ENCODE data around the gene RAB6A. TPM values are rescaled to one million over a fixed set of nuclear protein-coding genes. Genes with fewer than 3 reads are reported as not detected.
"Not testable (repeated sequence)": the region's sequence is repeated elsewhere in the genome, so short reads cannot be mapped to it uniquely, and the experiment has no call there.

The RAB6A gene
- total RNA-seq, 1 donor from 2014 or later = 87.2 TPM

GRCh38 chr11:73734011-73734410 is 26.9 kb downstream of the RAB6A start:
- not testable (repeated sequence) for H3K9ac ChIP-seq (ENCODE audit: low read depth in 1 of 3, low read length in 3 of 3); H3K4me3 ChIP-seq (ENCODE audit: low read length in 3 of 3); H3K4me1 ChIP-seq (ENCODE audit: control insufficient read depth in 3 of 3, insufficient read depth in 3 of 3, low read length in 3 of 3); H3K9me3 ChIP-seq (ENCODE audit: control insufficient read depth in 3 of 3, low read length in 3 of 3); H3K27ac ChIP-seq (ENCODE audit: low read depth, low read length); H3K27me3 ChIP-seq (ENCODE audit: control insufficient read depth in 3 of 3, insufficient read depth in 3 of 3, low read length in 3 of 3); H3K36me3 ChIP-seq (ENCODE audit: control insufficient read depth in 3 of 3, insufficient read depth in 3 of 3, low read length in 3 of 3)

DNA sequence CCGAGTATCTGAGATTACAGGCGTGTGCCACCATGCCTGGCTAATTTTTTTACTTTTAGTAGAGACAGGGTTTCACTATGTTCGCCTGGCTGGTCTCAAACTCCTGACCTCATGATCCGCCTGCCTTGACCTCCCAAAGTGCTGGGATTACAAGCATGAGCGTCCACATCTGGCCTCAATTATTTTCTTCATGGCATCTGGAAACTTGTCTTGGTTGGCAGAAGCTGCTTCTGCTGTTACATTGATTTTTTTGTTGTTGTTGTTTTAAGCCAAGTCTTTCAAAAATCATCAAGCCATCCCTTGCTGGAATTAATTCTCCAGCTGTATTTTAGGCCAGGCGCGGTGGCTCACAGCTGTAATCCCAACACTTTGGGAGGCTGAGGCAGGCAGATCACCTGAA is 27.9 kb downstream of the RAB6A start:
- H3K27me3 ChIP-seq (ENCODE audit: control insufficient read depth in 3 of 3, insufficient read depth in 3 of 3, low read length in 3 of 3); H3K4me1 ChIP-seq (ENCODE audit: control insufficient read depth in 3 of 3, insufficient read depth in 3 of 3, low read length in 3 of 3): not testable (repeated sequence)

DNA sequence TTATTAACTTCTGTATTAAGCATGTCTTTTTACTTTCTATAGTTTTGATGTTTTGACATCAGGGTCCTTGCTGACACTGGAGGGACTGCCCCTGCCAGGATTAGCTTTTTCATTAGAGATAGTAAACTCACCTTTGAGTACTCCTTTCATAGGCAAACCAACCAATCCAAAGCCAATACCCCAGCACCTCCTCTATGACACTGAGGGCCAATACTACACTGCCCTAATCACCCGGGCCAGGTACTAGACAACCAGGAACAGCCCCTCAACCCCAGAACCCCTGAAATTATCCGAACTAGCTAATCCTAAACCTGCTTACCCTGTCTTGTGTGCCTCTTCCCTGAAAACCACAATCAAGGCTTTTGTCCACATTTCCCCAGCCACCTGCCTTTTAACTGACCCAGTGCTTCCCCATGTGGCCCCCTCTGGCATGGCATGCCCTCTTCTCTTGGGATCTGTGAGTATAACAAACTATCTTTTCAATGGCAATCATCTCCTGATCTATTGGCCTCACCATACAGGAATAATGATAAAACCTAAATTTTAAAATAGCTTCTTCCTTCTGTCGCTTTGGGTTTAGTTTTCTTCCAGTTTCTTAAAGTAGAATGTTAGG is 31.2 kb downstream of the RAB6A start:
- Histone ChIP-seq H3K9me3 (ENCODE audit: control insufficient read depth in 3 of 3, low read length in 3 of 3) (no peaks in the 10 kb centered on the region), H3K36me3 (ENCODE audit: control insufficient read depth in 3 of 3, insufficient read depth in 3 of 3, low read length in 3 of 3) (peaks cover 0 to 2% (median 2%) of the 10 kb centered on the region in 3 donors), H3K27me3 (ENCODE audit: control insufficient read depth in 3 of 3, insufficient read depth in 3 of 3, low read length in 3 of 3) (no peaks in the 10 kb centered on the region), H3K4me1 (ENCODE audit: control insufficient read depth in 3 of 3, insufficient read depth in 3 of 3, low read length in 3 of 3) (no peaks in the 10 kb centered on the region), H3K4me3 (ENCODE audit: low read length in 3 of 3) (no peak overlapping the region), H3K9ac (ENCODE audit: low read depth in 1 of 3, low read length in 3 of 3) (no peak overlapping the region), H3K27ac (ENCODE audit: low read depth, low read length) (no peak overlapping the region)

More for the DNA sequence above, 27.9 kb downstream of the RAB6A start:
- H3K9ac ChIP-seq (ENCODE audit: low read depth in 1 of 3, low read length in 3 of 3); H3K27ac ChIP-seq (ENCODE audit: low read depth, low read length); H3K36me3 ChIP-seq (ENCODE audit: control insufficient read depth in 3 of 3, insufficient read depth in 3 of 3, low read length in 3 of 3); H3K9me3 ChIP-seq (ENCODE audit: control insufficient read depth in 3 of 3, low read length in 3 of 3); H3K4me3 ChIP-seq (ENCODE audit: low read length in 3 of 3): not testable (repeated sequence)

GRCh38 chr11:73728000-73728399 is 32.9 kb downstream of the RAB6A start:
- no peaks in the 10 kb centered on the region for H3K4me1 ChIP-seq (ENCODE audit: control insufficient read depth in 3 of 3, insufficient read depth in 3 of 3, low read length in 3 of 3)
- no peaks in the 10 kb centered on the region for H3K27me3 ChIP-seq (ENCODE audit: control insufficient read depth in 3 of 3, insufficient read depth in 3 of 3, low read length in 3 of 3)
- H3K36me3 ChIP-seq (ENCODE audit: control insufficient read depth in 3 of 3, insufficient read depth in 3 of 3, low read length in 3 of 3) = peaks cover 0 to 2% (median 2%) of the 10 kb centered on the region in 3 donors
- H3K9ac ChIP-seq (ENCODE audit: low read depth in 1 of 3, low read length in 3 of 3) = no peak overlapping the region
- H3K27ac ChIP-seq (ENCODE audit: low read depth, low read length) = no peak overlapping the region
- no peak overlapping the region for H3K4me3 ChIP-seq (ENCODE audit: low read length in 3 of 3)
- no peaks in the 10 kb centered on the region for H3K9me3 ChIP-seq (ENCODE audit: control insufficient read depth in 3 of 3, low read length in 3 of 3)

- H3K9ac ChIP-seq (ENCODE audit: low read depth in 1 of 3, low read length in 3 of 3) = no peak overlapping the region
- H3K9me3 ChIP-seq (ENCODE audit: control insufficient read depth in 3 of 3, low read length in 3 of 3) = no peaks in the 10 kb centered on the region
- no peaks in the 10 kb centered on the region for H3K4me1 ChIP-seq (ENCODE audit: control insufficient read depth in 3 of 3, insufficient read depth in 3 of 3, low read length in 3 of 3)
- no peak overlapping the region for H3K4me3 ChIP-seq (ENCODE audit: low read length in 3 of 3)
- peaks cover 0 to 2% (median 2%) of the 10 kb centered on the region in 3 donors for H3K36me3 ChIP-seq (ENCODE audit: control insufficient read depth in 3 of 3, insufficient read depth in 3 of 3, low read length in 3 of 3)
- H3K27me3 ChIP-seq (ENCODE audit: control insufficient read depth in 3 of 3, insufficient read depth in 3 of 3, low read length in 3 of 3) = no peaks in the 10 kb centered on the region
- H3K27ac ChIP-seq (ENCODE audit: low read depth, low read length) = no peak overlapping the region
These were observed 34.0 kb downstream of the RAB6A start for GRCh38 chr11:73726825-73727224.

- Histone ChIP-seq H3K36me3 (ENCODE audit: control insufficient read depth in 3 of 3, insufficient read depth in 3 of 3, low read length in 3 of 3) (peaks cover 0 to 7% (median 6%) of the 10 kb centered on the region in 3 donors), H3K4me1 (ENCODE audit: control insufficient read depth in 3 of 3, insufficient read depth in 3 of 3, low read length in 3 of 3) (no peaks in the 10 kb centered on the region), H3K4me3 (ENCODE audit: low read length in 3 of 3) (no peak overlapping the region), H3K27me3 (ENCODE audit: control insufficient read depth in 3 of 3, insufficient read depth in 3 of 3, low read length in 3 of 3) (no peaks in the 10 kb centered on the region), H3K9ac (ENCODE audit: low read depth in 1 of 3, low read length in 3 of 3) (no peak overlapping the region), H3K9me3 (ENCODE audit: control insufficient read depth in 3 of 3, low read length in 3 of 3) (no peaks in the 10 kb centered on the region), H3K27ac (ENCODE audit: low read depth, low read length) (no peak overlapping the region)
These were observed 43.7 kb downstream of the RAB6A start for GRCh38 chr11:73717136-73717535.

DNA sequence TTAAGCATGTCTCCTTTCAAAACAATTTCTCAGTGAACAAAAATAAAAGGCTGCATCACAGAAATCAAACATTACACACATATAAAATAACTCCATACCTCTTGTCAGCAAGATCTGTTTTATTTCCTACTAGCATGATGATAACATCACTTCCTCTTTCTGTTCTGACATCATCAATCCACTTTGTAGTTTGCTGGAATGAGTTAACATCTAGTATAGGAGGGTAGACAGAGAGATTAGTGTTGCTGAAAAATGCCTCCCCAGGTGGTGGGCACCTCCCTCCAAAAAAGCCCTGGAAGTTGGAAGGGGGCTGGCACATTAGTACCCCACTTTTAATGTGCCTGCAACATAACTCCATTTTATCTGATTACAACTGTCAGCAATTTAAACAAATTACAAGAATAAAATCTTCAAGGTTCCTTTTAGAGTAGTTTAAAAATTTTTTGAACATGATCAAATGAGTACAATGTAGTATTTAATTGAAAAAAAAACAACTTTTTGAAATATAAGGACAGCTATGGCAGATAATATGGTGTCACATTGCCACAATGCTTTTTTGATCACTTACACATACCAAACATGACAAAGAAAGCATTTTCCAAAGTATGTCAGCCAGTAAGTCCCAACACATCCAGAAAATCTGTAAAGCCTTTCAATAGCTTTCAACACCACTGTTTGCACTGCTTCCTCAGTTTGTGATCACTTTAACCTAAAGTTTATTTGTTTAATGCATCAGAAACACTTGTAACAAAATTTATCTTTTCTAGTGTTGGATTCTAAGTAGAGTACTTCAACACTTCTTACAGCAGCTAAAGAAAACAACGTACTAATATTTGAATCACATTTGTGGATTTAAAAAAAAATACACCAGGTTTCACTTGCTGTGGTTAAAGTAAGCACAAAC is 44.5 kb downstream of the RAB6A start:
- no peak overlapping the region for H3K27ac ChIP-seq (ENCODE audit: low read depth, low read length)
- H3K4me3 ChIP-seq (ENCODE audit: low read length in 3 of 3) = no peak overlapping the region
- peaks cover 0 to 7% (median 6%) of the 10 kb centered on the region in 3 donors for H3K36me3 ChIP-seq (ENCODE audit: control insufficient read depth in 3 of 3, insufficient read depth in 3 of 3, low read length in 3 of 3)
- H3K27me3 ChIP-seq (ENCODE audit: control insufficient read depth in 3 of 3, insufficient read depth in 3 of 3, low read length in 3 of 3) = no peaks in the 10 kb centered on the region
- no peak overlapping the region for H3K9ac ChIP-seq (ENCODE audit: low read depth in 1 of 3, low read length in 3 of 3)
- no peaks in the 10 kb centered on the region for H3K4me1 ChIP-seq (ENCODE audit: control insufficient read depth in 3 of 3, insufficient read depth in 3 of 3, low read length in 3 of 3)
- no peaks in the 10 kb centered on the region for H3K9me3 ChIP-seq (ENCODE audit: control insufficient read depth in 3 of 3, low read length in 3 of 3)

GRCh38 chr11:73715541-73715940 is 45.3 kb downstream of the RAB6A start:
- no peaks in the 10 kb centered on the region for H3K9me3 ChIP-seq (ENCODE audit: control insufficient read depth in 3 of 3, low read length in 3 of 3)
- H3K4me1 ChIP-seq (ENCODE audit: control insufficient read depth in 3 of 3, insufficient read depth in 3 of 3, low read length in 3 of 3) = no peaks in the 10 kb centered on the region
- peaks cover 4 to 11% (median 11%) of the 10 kb centered on the region in 3 donors for H3K36me3 ChIP-seq (ENCODE audit: control insufficient read depth in 3 of 3, insufficient read depth in 3 of 3, low read length in 3 of 3)
- no peak overlapping the region for H3K4me3 ChIP-seq (ENCODE audit: low read length in 3 of 3)
- no peak overlapping the region for H3K27ac ChIP-seq (ENCODE audit: low read depth, low read length)
- H3K9ac ChIP-seq (ENCODE audit: low read depth in 1 of 3, low read length in 3 of 3) = no peak overlapping the region
- no peaks in the 10 kb centered on the region for H3K27me3 ChIP-seq (ENCODE audit: control insufficient read depth in 3 of 3, insufficient read depth in 3 of 3, low read length in 3 of 3)

GRCh38 chr11:73710964-73711363 is 49.9 kb downstream of the RAB6A start:
- no peak overlapping the region for H3K9ac ChIP-seq (ENCODE audit: low read depth in 1 of 3, low read length in 3 of 3)
- no peak overlapping the region for H3K27ac ChIP-seq (ENCODE audit: low read depth, low read length)
- H3K4me3 ChIP-seq (ENCODE audit: low read length in 3 of 3) = no peak overlapping the region
- no peaks in the 10 kb centered on the region for H3K9me3 ChIP-seq (ENCODE audit: control insufficient read depth in 3 of 3, low read length in 3 of 3)
- no peaks in the 10 kb centered on the region for H3K27me3 ChIP-seq (ENCODE audit: control insufficient read depth in 3 of 3, insufficient read depth in 3 of 3, low read length in 3 of 3)
- no peaks in the 10 kb centered on the region for H3K4me1 ChIP-seq (ENCODE audit: control insufficient read depth in 3 of 3, insufficient read depth in 3 of 3, low read length in 3 of 3)
- H3K36me3 ChIP-seq (ENCODE audit: control insufficient read depth in 3 of 3, insufficient read depth in 3 of 3, low read length in 3 of 3) = peaks cover 4 to 17% (median 11%) of the 10 kb centered on the region in 3 donors

DNA sequence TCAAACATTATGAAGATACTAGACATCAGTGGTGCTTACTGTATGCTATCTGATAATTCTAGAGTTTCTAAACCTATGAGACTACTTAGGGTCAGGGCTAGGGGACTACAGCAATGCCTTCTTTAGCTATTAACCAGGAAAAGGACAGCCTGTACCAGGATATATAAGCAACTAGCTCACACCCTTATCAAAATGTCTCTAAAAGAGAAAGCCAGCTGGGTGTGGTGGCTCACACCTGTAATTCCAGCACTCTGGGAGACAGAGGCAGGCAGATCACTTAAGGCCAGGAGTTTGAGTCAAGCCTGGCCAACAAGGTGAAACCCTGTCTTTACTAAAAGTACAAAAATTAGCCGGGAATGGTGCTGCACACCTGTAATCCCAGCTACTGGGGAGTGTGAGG is 55.8 kb downstream of the RAB6A start:
- no peaks in the 10 kb centered on the region for H3K4me1 ChIP-seq (ENCODE audit: control insufficient read depth in 3 of 3, insufficient read depth in 3 of 3, low read length in 3 of 3)
- H3K9me3 ChIP-seq (ENCODE audit: control insufficient read depth in 3 of 3, low read length in 3 of 3) = no peaks in the 10 kb centered on the region
- H3K36me3 ChIP-seq (ENCODE audit: control insufficient read depth in 3 of 3, insufficient read depth in 3 of 3, low read length in 3 of 3) = peaks cover 6 to 23% (median 21%) of the 10 kb centered on the region in 3 donors
- H3K27me3 ChIP-seq (ENCODE audit: control insufficient read depth in 3 of 3, insufficient read depth in 3 of 3, low read length in 3 of 3) = no peaks in the 10 kb centered on the region
- no peak overlapping the region for H3K9ac ChIP-seq (ENCODE audit: low read depth in 1 of 3, low read length in 3 of 3)
- H3K4me3 ChIP-seq (ENCODE audit: low read length in 3 of 3) = no peak overlapping the region
- no peak overlapping the region for H3K27ac ChIP-seq (ENCODE audit: low read depth, low read length)

Measured in skeletal muscle tissue (tissue), 4 donors.